Activated T-cell treated with anti-CD3 and anti-CD28 coated beads, Interleukin-2, amount 50 U/mL, for 72 hours (primary cell): ENCODE data around the gene ODF4. TPM values are rescaled to one million over a fixed set of nuclear protein-coding genes. Genes with fewer than 3 reads are reported as not detected.
A peak's percentile ranks its signal among the peaks of the same experiment; 100 is the strongest.
"Not testable (repeated sequence)": the region's sequence is repeated elsewhere in the genome, so short reads cannot be mapped to it uniquely, and the experiment has no call there.

Source experiments
- ATAC-seq, 2 donors: fragments of 150-1000 bp; cut with Tn5 transposase; replicated peaks in 1 of 2; 2 replicates each; pipeline ENCODE4 v1.10.0; 2021; ENCODE audit warnings: moderate library complexity in 2 of 2, mild to moderate bottlenecking in 1 of 2
- DNase-seq, 2 donors: peaks; one replicate each; pipeline ENCODE4 v3.0.0; 2021 to 2022; ENCODE audit warnings: mixed read lengths in 1 of 2
- H3K27ac Mint-ChIP-seq: one replicate; pipeline ENCODE4 v1.8.0; 2022; ENCODE audit warnings: mild to moderate bottlenecking, moderate library complexity, mixed read lengths
- H3K27me3 Mint-ChIP-seq: one replicate; pipeline ENCODE4 v1.8.0; 2022; ENCODE audit warnings: low read depth, mixed read lengths
- H3K36me3 Mint-ChIP-seq, 2 donors: one replicate each; pipeline ENCODE4 v1.8.0; 2022; ENCODE audit warnings: mixed read lengths in 2 of 2, mild to moderate bottlenecking in 1 of 2; ENCODE audit not compliant: insufficient read depth in 2 of 2
- H3K4me1 Mint-ChIP-seq: one replicate; pipeline ENCODE4 v1.8.0; 2022; ENCODE audit warnings: low read depth, mixed read lengths
- H3K4me3 Mint-ChIP-seq, 2 donors: one replicate each; pipeline ENCODE4 v1.8.0; 2022; ENCODE audit warnings: mild to moderate bottlenecking in 2 of 2, mixed read lengths in 2 of 2, moderate library complexity in 2 of 2
- H3K9me3 Mint-ChIP-seq, 2 donors: one replicate each; pipeline ENCODE4 v1.8.0; 2022; ENCODE audit warnings: mixed read lengths in 2 of 2
- total RNA-seq, 2 donors: library from RNA; stranded (reverse); gene quantifications; one replicate each; pipeline ENCODE4 v1.2.3, GENCODE V29; 2022

The ODF4 gene
- total RNA-seq, 2 donors from 2014 or later, result not detected

GRCh38 chr17:8333281-8333680, 6.4 kb upstream of the ODF4 start:
- H3K4me1 Mint-ChIP-seq, result peaks cover 7% of the 10 kb centered on the region
- no peaks in the 10 kb centered on the region for H3K36me3 Mint-ChIP-seq
- H3K27ac Mint-ChIP-seq, result no peak overlapping the region
- no peak for ATAC-seq
- peaks cover 18% of the 10 kb centered on the region for H3K27me3 Mint-ChIP-seq
- H3K9me3 Mint-ChIP-seq, result no peaks in the 10 kb centered on the region
- no peak for DNase-seq
- no peak overlapping the region for H3K4me3 Mint-ChIP-seq

- H3K27me3 Mint-ChIP-seq, result no peaks in the 10 kb centered on the region
- DNase-seq (no peak), ATAC-seq (peak in 1 of 2 donors; percentile 38)
- peak overlapping the region; percentile 37 to 41 for H3K4me3 Mint-ChIP-seq
- no peaks in the 10 kb centered on the region for H3K9me3 Mint-ChIP-seq
- peaks cover 11% of the 10 kb centered on the region for H3K4me1 Mint-ChIP-seq
- H3K36me3 Mint-ChIP-seq, result no peaks in the 10 kb centered on the region
- no peak overlapping the region for H3K27ac Mint-ChIP-seq
Measured at GRCh38 chr17:8337802-8338752, 1.6 kb upstream of the ODF4 start.

- Mint-ChIP-seq H3K4me1 (peaks cover 11% of the 10 kb centered on the region), H3K36me3 (no peaks in the 10 kb centered on the region), H3K27ac (no peak overlapping the region), H3K27me3 (no peaks in the 10 kb centered on the region), H3K4me3 (peak overlapping the region in 1 of 2 donors; percentile 41), H3K9me3 (no peaks in the 10 kb centered on the region)
- ATAC-seq (peak in 1 of 2 donors; percentile 34), DNase-seq (no peak)
Measured at GRCh38 chr17:8338753-8339140, 893 bp upstream of the ODF4 start.

GRCh38 chr17:8341456-8341855, 1.8 kb downstream of the ODF4 start:
- H3K4me1 Mint-ChIP-seq, result peaks cover 23% of the 10 kb centered on the region
- ATAC-seq, result no peak
- DNase-seq, result no peak

GRCh38 chr17:8345052-8345690, 5.5 kb downstream of the ODF4 start:
- ATAC-seq (peak; percentile 75 to 84), DNase-seq (peak; percentile 21 to 39)
- H3K27ac Mint-ChIP-seq, result no peak overlapping the region
- H3K9me3 Mint-ChIP-seq, result no peaks in the 10 kb centered on the region
- H3K27me3 Mint-ChIP-seq, result peaks cover 17% of the 10 kb centered on the region
- H3K4me3 Mint-ChIP-seq, result no peak overlapping the region
- peaks cover 12% of the 10 kb centered on the region for H3K4me1 Mint-ChIP-seq
- no peaks in the 10 kb centered on the region for H3K36me3 Mint-ChIP-seq

More at GRCh38 chr17:8341456-8341855, 1.8 kb downstream of the ODF4 start:
- Mint-ChIP-seq H3K27ac (no peak overlapping the region), H3K9me3 (no peaks in the 10 kb centered on the region), H3K27me3 (peaks cover 12% of the 10 kb centered on the region), H3K36me3 (no peaks in the 10 kb centered on the region), H3K4me3 (no peak overlapping the region)

DNA sequence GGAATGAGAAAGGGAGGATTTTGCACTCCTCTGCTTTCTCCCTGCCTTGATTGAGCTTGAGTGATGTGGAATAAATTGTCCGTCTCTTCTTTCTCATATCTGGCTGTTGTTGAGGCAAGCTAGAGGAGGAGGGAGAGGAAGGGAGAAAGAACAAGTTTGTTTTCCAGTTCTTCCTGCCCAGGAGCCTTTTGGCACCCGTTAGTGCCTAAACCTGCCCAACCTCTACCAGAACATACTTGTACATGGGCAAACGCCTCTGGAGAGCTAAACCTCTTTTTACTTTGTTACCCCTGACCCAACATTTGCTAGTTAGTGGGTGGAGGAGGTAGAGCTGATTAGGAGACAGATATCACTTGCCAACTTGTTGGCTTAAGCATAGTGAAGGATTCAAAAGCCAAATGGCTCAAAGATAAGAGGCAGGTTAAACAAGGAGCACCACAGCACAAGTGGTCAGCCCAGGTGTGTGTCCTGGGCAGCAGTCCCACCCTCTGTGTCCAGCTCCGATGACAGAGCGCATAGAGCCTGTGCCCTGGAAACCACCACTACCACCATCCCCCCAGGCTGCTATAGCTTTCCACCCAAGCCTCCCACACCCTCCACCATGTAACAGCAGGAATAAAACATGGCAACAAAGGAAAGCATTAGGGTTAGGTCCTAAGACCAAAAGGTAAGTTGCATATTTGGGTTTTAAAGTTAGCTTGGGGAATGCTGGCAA, 6.5 kb downstream of the ODF4 start:
- H3K4me3 Mint-ChIP-seq, result no peak overlapping the region
- DNase-seq (no peak), ATAC-seq (no peak)
- H3K4me1 Mint-ChIP-seq, result peaks cover 12% of the 10 kb centered on the region
- H3K27me3 Mint-ChIP-seq, result peaks cover 17% of the 10 kb centered on the region
- no peak overlapping the region for H3K27ac Mint-ChIP-seq
- no peaks in the 10 kb centered on the region for H3K36me3 Mint-ChIP-seq
- no peaks in the 10 kb centered on the region for H3K9me3 Mint-ChIP-seq

GRCh38 chr17:8347001-8347400, 7.4 kb downstream of the ODF4 start:
- DNase-seq, H3K4me3 Mint-ChIP-seq, H3K27ac Mint-ChIP-seq, ATAC-seq, H3K36me3 Mint-ChIP-seq, H3K9me3 Mint-ChIP-seq: not testable (repeated sequence)
- peaks cover 12% of the 10 kb centered on the region for H3K4me1 Mint-ChIP-seq
- peaks cover 17% of the 10 kb centered on the region for H3K27me3 Mint-ChIP-seq

DNA sequence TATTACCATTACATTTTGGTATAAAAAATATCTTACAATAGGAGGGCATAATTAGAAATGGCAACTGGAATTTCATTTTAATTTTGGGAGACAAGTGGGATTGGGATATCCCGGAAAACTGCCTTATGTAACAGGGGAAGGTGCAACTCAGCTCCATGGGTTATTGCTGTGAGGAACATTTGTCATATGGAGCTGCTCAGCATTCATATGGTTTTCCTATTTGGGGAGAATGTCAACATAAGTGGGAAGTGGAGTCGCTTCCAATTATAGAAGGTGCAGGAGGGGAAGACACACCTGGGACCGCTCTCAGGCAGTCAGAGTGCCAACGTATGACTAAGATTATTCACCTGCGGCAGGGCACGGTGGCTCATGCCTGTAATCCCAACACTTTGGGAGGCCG, 10.7 kb downstream of the ODF4 start:
- no peaks in the 10 kb centered on the region for H3K9me3 Mint-ChIP-seq
- no peak for ATAC-seq
- H3K4me3 Mint-ChIP-seq, result no peak overlapping the region
- peaks cover 16% of the 10 kb centered on the region for H3K27me3 Mint-ChIP-seq
- no peak overlapping the region for H3K27ac Mint-ChIP-seq
- no peak for DNase-seq
- H3K36me3 Mint-ChIP-seq, result no peaks in the 10 kb centered on the region
- H3K4me1 Mint-ChIP-seq, result peaks cover 3% of the 10 kb centered on the region

- no peak overlapping the region for H3K4me3 Mint-ChIP-seq
- no peak for ATAC-seq
- H3K27ac Mint-ChIP-seq, result no peak overlapping the region
- H3K9me3 Mint-ChIP-seq, result no peaks in the 10 kb centered on the region
- H3K36me3 Mint-ChIP-seq, result no peaks in the 10 kb centered on the region
- no peaks in the 10 kb centered on the region for H3K4me1 Mint-ChIP-seq
- no peak for DNase-seq
- no peaks in the 10 kb centered on the region for H3K27me3 Mint-ChIP-seq
Measured at GRCh38 chr17:8353736-8354135, 14.1 kb downstream of the ODF4 start.

DNA sequence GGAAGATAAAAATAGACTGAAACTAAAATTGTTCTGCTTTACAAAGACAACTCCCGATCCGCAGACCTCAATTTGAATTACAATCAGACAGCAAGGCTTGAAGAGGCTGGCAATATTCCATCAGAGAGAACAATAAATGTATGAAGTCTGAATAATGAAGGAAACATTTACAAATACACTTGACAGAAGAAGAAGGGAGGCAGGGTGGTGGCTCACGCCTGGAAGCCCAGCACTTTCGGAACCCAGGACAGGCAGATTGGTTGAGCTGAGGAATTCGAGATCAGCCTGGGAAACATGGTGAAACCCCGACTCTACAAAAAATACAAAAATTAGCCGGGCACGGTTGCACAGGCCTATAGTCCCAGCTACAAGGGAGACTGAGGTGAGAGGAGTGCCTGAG, 14.6 kb downstream of the ODF4 start:
- ATAC-seq (no peak), DNase-seq (no peak)
- H3K9me3 Mint-ChIP-seq, result no peaks in the 10 kb centered on the region
- no peaks in the 10 kb centered on the region for H3K36me3 Mint-ChIP-seq
- no peak overlapping the region for H3K4me3 Mint-ChIP-seq
- no peaks in the 10 kb centered on the region for H3K27me3 Mint-ChIP-seq
- no peak overlapping the region for H3K27ac Mint-ChIP-seq
- no peaks in the 10 kb centered on the region for H3K4me1 Mint-ChIP-seq

DNA sequence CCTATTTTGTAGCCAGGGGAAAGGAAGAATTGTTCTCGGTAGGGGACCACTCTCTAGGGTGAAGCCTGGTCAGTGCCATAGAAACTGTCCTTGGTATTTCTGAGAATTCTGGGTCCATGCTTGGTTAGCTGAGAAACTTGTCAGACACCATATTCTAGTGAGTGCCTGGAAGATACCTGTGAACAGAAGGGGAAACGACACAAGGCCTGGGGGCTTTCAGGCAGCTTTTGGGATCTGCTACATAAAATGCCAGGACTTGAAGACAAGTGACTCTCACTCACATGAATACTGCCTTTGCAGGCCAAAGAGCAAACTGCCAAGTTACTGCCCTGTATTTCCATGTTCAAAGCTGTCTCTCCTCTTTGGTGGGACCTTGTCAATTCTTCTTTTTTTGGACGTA, 18.3 kb downstream of the ODF4 start:
- H3K4me3 Mint-ChIP-seq, result no peak overlapping the region
- H3K4me1 Mint-ChIP-seq, result peaks cover 7% of the 10 kb centered on the region
- ATAC-seq (no peak), DNase-seq (no peak)
- no peak overlapping the region for H3K27ac Mint-ChIP-seq
- H3K9me3 Mint-ChIP-seq, result no peaks in the 10 kb centered on the region
- no peaks in the 10 kb centered on the region for H3K36me3 Mint-ChIP-seq
- H3K27me3 Mint-ChIP-seq, result no peaks in the 10 kb centered on the region

- Mint-ChIP-seq H3K27ac (no peak overlapping the region), H3K4me1 (peaks cover 7% of the 10 kb centered on the region), H3K36me3 (no peaks in the 10 kb centered on the region), H3K27me3 (no peaks in the 10 kb centered on the region), H3K9me3 (no peaks in the 10 kb centered on the region), H3K4me3 (no peak overlapping the region)
- ATAC-seq (no peak), DNase-seq (no peak)
Measured at GRCh38 chr17:8359769-8360168, 20.1 kb downstream of the ODF4 start.

DNA sequence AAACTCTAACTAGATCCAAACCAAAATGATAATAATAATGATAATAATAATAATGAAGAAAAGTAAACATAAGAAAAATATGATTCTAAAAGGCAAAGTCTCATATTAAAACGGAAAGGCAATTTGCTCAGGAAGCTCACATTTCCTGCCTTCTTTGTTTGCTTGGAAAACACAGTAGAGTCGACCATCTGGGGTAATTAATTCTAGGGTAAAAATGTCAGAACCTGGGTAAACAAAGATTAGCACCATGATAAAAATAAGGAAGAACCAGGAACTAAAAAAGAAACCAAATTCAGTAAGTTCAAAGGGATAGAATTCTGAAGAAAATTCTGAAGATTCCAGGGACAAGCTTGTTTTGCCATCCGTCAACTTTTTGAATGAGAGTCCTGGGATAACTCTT, 20.6 kb downstream of the ODF4 start:
- H3K4me3 Mint-ChIP-seq, result no peak overlapping the region
- peaks cover 7% of the 10 kb centered on the region for H3K4me1 Mint-ChIP-seq
- no peak for DNase-seq
- ATAC-seq, result no peak
- H3K9me3 Mint-ChIP-seq, result no peaks in the 10 kb centered on the region
- no peaks in the 10 kb centered on the region for H3K36me3 Mint-ChIP-seq
- H3K27ac Mint-ChIP-seq, result no peak overlapping the region
- H3K27me3 Mint-ChIP-seq, result no peaks in the 10 kb centered on the region
